Left renal pelvis (tissue), 4 donors: ENCODE measurements around the gene WNT10A. TPM values are rescaled to one million over a fixed set of nuclear protein-coding genes. Genes with fewer than 3 reads are reported as not detected.
"Not testable (repeated sequence)": the region's sequence is repeated elsewhere in the genome, so short reads cannot be mapped to it uniquely, and the experiment has no call there.

ENCODE experiments used
- DNase-seq, 4 donors: peaks; one replicate each; pipeline ENCODE4 v3.0.0-alpha.2; 2013; ENCODE audit warnings: low read depth in 4 of 4, low spot score in 3 of 4
- polyA plus RNA-seq, 4 donors: library from polyadenylated mRNA; unstranded; fragments of 120-200 nt; gene quantifications; one replicate each; pipeline ENCODE4 v1.2.1, GENCODE V29; 2013; ENCODE audit not compliant: insufficient read length in 4 of 4

Gene WNT10A
- 1 to 10 TPM in 2 of 4 donors, under 1 TPM in 2; 0.08 to 1.5 (median 0.96) TPM for polyA plus RNA-seq

GRCh38 chr2:218880102-218880858 is at the start of gene WNT10A:
TSS of gene WNT10A (plus strand) at chr2:218880852. CDS start at chr2:218880996, 144 bp downstream.
- DNase-seq: no peak

GRCh38 chr2:218831378-218831990 is 49.2 kb upstream of the WNT10A start, which contains the start of gene PRKAG3:
TSS of gene PRKAG3 (minus strand) at chr2:218831803.
- DNase-seq: no peak

- no peak for DNase-seq
These were observed 48.6 kb upstream of the WNT10A start for GRCh38 chr2:218832081-218832480.

- DNase-seq: no peak
These were observed 48.1 kb upstream of the WNT10A start for GRCh38 chr2:218832520-218832919.

DNA sequence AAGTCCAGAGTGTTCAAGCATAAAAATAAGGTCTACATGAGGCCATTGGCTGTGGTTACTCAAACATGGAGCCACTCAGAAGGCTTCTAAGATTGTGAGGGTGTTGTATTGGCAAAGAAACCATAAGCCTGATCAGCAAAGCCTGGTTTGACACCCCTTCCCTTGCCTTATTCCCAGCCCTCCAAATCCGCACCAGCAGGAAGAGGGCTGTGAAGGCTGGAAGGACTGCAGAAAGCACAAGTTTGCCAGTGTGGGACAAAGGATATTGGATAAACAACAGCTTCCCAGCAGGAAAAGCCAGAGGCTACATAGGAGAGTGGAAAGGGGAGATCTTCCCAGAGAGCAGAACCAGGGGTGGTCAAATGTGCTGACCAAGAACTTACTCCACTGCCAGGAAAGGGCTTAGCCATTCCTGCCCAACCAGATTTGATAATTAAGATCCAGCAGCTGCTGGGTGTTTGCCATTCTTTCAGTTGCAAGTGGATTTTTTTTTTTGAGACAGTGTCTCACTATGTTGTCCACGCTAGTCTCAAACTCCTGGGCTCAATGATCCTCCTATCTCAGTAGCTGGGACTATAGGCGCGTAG is 47.5 kb upstream of the WNT10A start:
- no peak for DNase-seq

DNA sequence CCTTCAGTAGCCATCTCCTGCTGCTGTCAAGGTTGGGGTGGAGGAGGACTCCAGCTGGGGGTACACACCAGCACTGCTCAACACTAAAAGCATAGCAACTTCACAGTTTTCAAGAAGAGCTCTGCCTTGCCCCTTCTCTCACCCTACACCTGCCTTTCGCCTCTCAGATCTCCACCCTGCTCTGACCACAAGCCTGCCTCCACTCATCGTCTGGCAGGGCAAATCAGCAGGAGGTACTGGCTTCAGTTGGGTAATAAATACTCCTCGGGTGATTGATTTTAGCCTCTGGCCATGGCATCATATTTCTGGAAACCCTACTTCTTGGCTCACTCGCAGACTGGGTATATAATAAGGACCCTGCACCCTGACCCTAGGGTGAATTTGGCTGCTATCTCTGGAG is 46.0 kb upstream of the WNT10A start:
- no peak for DNase-seq

- no peak for DNase-seq
These were observed 43.2 kb upstream of the WNT10A start for GRCh38 chr2:218837495-218837894.

- DNase-seq: no peak
These were observed 41.2 kb upstream of the WNT10A start for GRCh38 chr2:218839430-218839829.

DNA sequence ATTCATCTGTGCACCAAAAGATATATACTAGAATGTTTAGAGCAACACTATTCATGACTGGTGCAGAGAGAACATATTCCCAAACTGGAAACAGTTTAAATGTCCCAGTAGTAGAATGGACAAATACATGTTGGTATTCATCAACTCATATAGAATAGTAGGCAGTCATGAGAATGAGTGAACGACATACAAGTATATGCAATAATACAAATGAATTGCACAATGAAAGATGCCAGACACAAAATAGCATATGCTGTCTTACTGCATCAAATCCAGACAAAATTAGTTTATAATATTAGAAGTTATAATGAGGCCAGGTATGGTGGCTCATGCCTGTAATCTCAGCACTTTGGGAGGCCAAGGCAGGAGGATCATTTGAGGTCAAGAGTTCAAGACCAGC is 40.8 kb upstream of the WNT10A start:
- no peak for DNase-seq

- not testable (repeated sequence) for DNase-seq
These were observed 36.3 kb upstream of the WNT10A start for GRCh38 chr2:218844334-218844733.

- DNase-seq: not testable (repeated sequence)
These were observed 33.7 kb upstream of the WNT10A start for GRCh38 chr2:218846963-218847362.

- DNase-seq: no peak
These were observed 30.9 kb upstream of the WNT10A start for GRCh38 chr2:218849721-218850120.

DNA sequence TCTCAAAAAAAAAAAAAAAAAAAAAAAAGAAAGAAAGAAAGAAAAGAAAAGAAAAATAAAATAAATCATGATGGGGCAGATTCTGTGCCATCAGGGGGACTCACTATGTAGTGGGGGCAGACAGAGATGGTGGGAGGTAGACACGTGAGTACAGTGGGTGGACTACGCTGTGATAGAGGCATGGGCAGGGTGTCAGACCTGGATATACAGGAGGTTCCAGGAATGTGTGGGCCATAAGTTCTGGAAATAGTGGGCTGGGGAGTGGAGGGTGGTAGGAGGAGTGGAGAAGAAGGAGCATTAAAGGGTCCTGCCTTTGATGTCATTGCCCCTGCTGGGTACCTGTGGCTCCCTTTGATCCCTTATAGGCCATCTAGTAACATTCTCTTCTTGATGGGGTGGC is 29.9 kb upstream of the WNT10A start:
- DNase-seq: no peak

DNA sequence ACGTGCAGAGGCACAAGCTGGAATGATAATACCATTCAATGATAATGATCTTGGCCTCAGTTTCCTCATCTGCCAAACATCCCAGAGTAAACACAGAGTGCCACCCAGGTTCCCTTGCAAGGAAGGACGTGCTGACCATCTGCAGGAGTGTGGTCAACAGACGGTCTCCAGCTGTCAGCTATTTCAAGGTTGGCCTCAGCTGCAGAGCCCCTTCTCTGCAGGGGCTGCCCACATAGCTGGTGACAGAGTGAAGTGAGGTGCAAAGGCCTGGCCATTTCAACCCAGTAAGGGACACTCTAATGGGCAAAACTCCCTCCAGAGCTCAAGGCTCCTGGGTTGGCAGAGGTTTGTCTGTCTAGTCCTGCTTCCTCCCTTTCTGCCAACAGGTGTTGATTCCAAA is 29.4 kb upstream of the WNT10A start:
- DNase-seq: no peak

- no peak for DNase-seq
These were observed 27.6 kb upstream of the WNT10A start for GRCh38 chr2:218852911-218853667.

DNA sequence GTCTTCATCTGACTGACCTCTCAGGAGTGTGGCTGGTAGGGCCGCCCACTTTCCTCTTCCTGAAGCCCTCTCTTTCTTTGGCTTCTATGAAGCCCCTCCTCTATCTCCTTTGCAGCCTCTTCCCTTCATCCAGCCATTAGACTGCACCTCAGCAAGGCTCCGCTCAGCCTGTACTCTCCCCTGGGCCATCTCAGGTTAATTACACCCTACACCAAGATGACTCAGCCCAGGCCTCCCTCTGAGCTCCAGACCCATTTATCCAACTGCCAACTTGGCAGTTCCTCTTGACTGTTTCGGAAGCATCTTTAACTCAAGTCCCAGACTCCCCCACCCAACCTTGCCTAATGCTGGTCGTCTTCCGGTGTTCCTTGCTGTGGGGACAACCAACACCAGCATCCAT is 26.9 kb upstream of the WNT10A start:
- DNase-seq: no peak

DNA sequence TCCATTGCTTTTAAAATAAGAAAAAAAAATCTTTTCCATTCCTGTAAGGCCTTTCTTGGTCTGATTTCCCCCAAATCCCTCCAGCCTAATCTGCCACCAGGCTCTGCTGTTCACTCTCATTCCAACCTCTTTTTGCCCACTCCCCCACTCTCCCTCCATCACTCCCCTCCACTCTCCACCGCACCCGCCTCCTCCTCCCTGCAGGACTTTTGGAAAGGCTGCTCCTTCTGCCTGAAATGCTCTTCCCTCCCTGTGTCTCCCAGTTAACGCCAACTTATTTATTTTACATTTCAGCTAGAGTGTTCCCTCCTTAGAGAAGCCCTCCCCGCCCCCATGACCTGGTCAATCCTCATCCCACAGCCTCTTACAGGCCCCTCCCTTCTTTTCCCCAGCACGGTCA is 25.8 kb upstream of the WNT10A start:
- DNase-seq: no peak

DNA sequence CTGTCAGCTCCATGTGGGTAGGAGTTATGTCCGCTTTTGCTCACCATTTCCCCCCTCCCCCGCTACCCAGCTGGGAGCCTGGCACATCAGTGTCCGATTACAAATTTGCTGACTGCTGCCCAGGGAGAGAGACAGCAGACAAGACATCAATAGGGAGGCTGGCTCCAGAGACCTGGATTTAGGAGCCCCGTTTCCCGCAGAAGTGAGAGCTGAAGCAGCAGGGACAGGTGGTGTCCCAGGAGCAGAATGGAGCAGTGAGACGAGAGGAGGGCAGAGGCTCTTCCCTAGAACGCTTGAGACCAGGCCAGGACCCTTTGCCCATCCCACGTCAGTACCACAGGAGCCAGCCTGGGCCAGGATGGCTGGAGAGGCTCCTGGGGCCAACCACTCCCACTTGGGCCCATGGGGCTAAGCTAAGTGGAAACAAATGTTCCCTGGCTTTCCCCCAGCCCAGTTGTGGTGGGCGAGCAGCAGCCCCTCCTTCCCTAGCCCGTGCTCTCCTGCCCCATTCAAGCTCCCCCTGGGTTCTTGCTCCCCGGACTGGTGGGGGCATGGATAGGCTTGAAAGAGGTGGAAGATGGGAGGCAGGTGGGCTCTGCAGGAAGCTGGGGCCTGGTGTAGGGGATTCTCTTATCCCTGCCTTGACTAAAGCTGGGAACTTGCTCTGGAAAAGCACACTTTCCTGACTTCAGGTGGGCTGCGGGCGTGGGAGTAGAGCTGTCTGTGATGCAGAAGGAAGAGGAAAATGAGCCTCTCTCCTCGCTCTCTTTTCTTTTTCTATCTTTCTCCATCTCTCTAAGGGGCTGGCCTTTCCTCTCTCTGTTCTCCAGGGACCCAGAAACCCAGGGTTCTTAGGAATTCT is 25.1 kb upstream of the WNT10A start:
- DNase-seq: no peak

GRCh38 chr2:218856167-218856895 is 24.3 kb upstream of the WNT10A start:
- DNase-seq: no peak

- no peak for DNase-seq
These were observed 23.8 kb upstream of the WNT10A start for GRCh38 chr2:218856896-218857243.
